ENCODE data around the gene CARNS1. TPM values are rescaled to one million over a fixed set of nuclear protein-coding genes. Genes with fewer than 3 reads are reported as not detected.

CARNS1 gene
- total RNA-seq, 1 experiment from 2014 or later, result 0.13 TPM

GRCh38 chr11:67412495-67413179, 2.8 kb upstream of the CARNS1 start:
- BruUV-seq (replicated peaks), result no TSS peak
- TF ChIP-seq CTCF (conservative IDR thresholded peaks at IDR 0.05; ENCODE audit: low read depth, low read length) (no peak), EZH2 (IDR thresholded peaks at IDR 0.05; ENCODE audit: borderline replicate concordance, low read depth, low read length, poor library complexity, severe bottlenecking) (no peak)
- Histone ChIP-seq H3K27ac (ENCODE audit: low read depth, low read length, poor library complexity, severe bottlenecking) (no peak overlapping the region), H3K4me3 (ENCODE audit: low read depth, low read length, poor library complexity, severe bottlenecking) (no peak overlapping the region), H3K27me3 (replicated peaks; ENCODE audit: insufficient read depth, low read depth, low read length, poor library complexity) (no peaks in the 10 kb centered on the region), H3K4me1 (ENCODE audit: insufficient read depth, low read length, poor library complexity, severe bottlenecking) (peaks cover 25% of the 10 kb centered on the region), H3K9me3 (ENCODE audit: low read depth, low read length, poor library complexity, severe bottlenecking) (no peaks in the 10 kb centered on the region), H3K36me3 (ENCODE audit: insufficient read depth, low read length, poor library complexity, severe bottlenecking) (no peaks in the 10 kb centered on the region)
- intact Hi-C loops (cut with micrococcal nuclease; ENCODE audit: unreplicated experiment), result no loop called here
- no peak for DNase-seq (ENCODE audit: low spot score)
- POLR2A ChIA-PET (ENCODE audit: low non-redundant PET), result no interaction called here
- CTCF ChIA-PET, result interaction anchor here (1.2 kb wide), 1 partner anchor 11 kb away, joined by 5 read pairs; the partner anchor contains the start of gene PPP1CA

GRCh38 chr11:67413266-67413849, 2.1 kb upstream of the CARNS1 start:
- no peaks in the 10 kb centered on the region for H3K9me3 ChIP-seq (ENCODE audit: low read depth, low read length, poor library complexity, severe bottlenecking)
- no TSS peak for BruUV-seq (replicated peaks)
- H3K27me3 ChIP-seq (replicated peaks; ENCODE audit: insufficient read depth, low read depth, low read length, poor library complexity), result no peaks in the 10 kb centered on the region
- H3K4me3 ChIP-seq (ENCODE audit: low read depth, low read length, poor library complexity, severe bottlenecking), result no peak overlapping the region
- ChIA-PET CTCF (interaction anchor here (1.2 kb wide), 1 partner anchor 12 kb away, joined by 5 read pairs; the partner anchor contains the start of gene PPP1CA), POLR2A (ENCODE audit: low non-redundant PET) (interaction anchor here (0.6 kb wide), 1 partner anchor 349 kb away, joined by 10 read pairs; no protein-coding TSS in a partner anchor)
- no peak overlapping the region for H3K27ac ChIP-seq (ENCODE audit: low read depth, low read length, poor library complexity, severe bottlenecking)
- H3K4me1 ChIP-seq (ENCODE audit: insufficient read depth, low read length, poor library complexity, severe bottlenecking), result peaks cover 25% of the 10 kb centered on the region
- DNase-seq (ENCODE audit: low spot score), result no peak
- TF ChIP-seq EZH2 (IDR thresholded peaks at IDR 0.05; ENCODE audit: borderline replicate concordance, low read depth, low read length, poor library complexity, severe bottlenecking) (no peak), CTCF (conservative IDR thresholded peaks at IDR 0.05; ENCODE audit: low read depth, low read length) (no peak)
- intact Hi-C loops (cut with micrococcal nuclease; ENCODE audit: unreplicated experiment), result no loop called here
- H3K36me3 ChIP-seq (ENCODE audit: insufficient read depth, low read length, poor library complexity, severe bottlenecking), result no peaks in the 10 kb centered on the region

GRCh38 chr11:67416416-67417335, 1.2 kb downstream of the CARNS1 start:
- intact Hi-C loops (cut with micrococcal nuclease; ENCODE audit: unreplicated experiment), result no loop called here
- ChIA-PET POLR2A (ENCODE audit: low non-redundant PET) (no interaction called here), CTCF (interaction anchor here (1.0 kb wide), 1 partner anchor 15 kb away, joined by 4 read pairs; the partner anchor contains the start of gene PPP1CA)
- H3K36me3 ChIP-seq (ENCODE audit: insufficient read depth, low read length, poor library complexity, severe bottlenecking), result no peaks in the 10 kb centered on the region
- peak; percentile 92 for DNase-seq (ENCODE audit: low spot score)
- H3K4me3 ChIP-seq (ENCODE audit: low read depth, low read length, poor library complexity, severe bottlenecking), result no peak overlapping the region
- no peak for TF ChIP-seq CTCF (conservative IDR thresholded peaks at IDR 0.05; ENCODE audit: low read depth, low read length)
- no peak for TF ChIP-seq EZH2 (IDR thresholded peaks at IDR 0.05; ENCODE audit: borderline replicate concordance, low read depth, low read length, poor library complexity, severe bottlenecking)
- H3K4me1 ChIP-seq (ENCODE audit: insufficient read depth, low read length, poor library complexity, severe bottlenecking), result peaks cover 36% of the 10 kb centered on the region
- H3K27me3 ChIP-seq (replicated peaks; ENCODE audit: insufficient read depth, low read depth, low read length, poor library complexity), result no peaks in the 10 kb centered on the region
- peak overlapping the region; percentile 27 for H3K27ac ChIP-seq (ENCODE audit: low read depth, low read length, poor library complexity, severe bottlenecking)
- no TSS peak for BruUV-seq (replicated peaks)
- no peaks in the 10 kb centered on the region for H3K9me3 ChIP-seq (ENCODE audit: low read depth, low read length, poor library complexity, severe bottlenecking)

Data from A673 (cell line).